Cardiac fibroblast (primary cell): ENCODE results near the gene GARNL3.

Experiments used
- DNase-seq, 2 donors: peaks; one replicate each; pipeline versions ENCODE4 v3.0.0 to v3.0.0-alpha.2; 2010; ENCODE audit warnings: low read depth in 2 of 2
- H3K4me3 ChIP-seq, 2 donors: replicated peaks in 1 of 2; 1 replicate in 1 of 2; 2 replicates in 1 of 2; pipeline ENCODE4 v1.5.1; 2011; ENCODE audit warnings: low read depth in 2 of 2, low read length in 2 of 2, mild to moderate bottlenecking in 2 of 2, moderate library complexity in 1 of 2
- TF ChIP-seq, protein P1 (sequence below): IDR thresholded peaks from one replicate; pipeline ENCODE4 v1.5.1; 2011; ENCODE audit warnings: low read depth, mild to moderate bottlenecking, low read length, inconsistent platforms

The GARNL3 gene

DNA sequence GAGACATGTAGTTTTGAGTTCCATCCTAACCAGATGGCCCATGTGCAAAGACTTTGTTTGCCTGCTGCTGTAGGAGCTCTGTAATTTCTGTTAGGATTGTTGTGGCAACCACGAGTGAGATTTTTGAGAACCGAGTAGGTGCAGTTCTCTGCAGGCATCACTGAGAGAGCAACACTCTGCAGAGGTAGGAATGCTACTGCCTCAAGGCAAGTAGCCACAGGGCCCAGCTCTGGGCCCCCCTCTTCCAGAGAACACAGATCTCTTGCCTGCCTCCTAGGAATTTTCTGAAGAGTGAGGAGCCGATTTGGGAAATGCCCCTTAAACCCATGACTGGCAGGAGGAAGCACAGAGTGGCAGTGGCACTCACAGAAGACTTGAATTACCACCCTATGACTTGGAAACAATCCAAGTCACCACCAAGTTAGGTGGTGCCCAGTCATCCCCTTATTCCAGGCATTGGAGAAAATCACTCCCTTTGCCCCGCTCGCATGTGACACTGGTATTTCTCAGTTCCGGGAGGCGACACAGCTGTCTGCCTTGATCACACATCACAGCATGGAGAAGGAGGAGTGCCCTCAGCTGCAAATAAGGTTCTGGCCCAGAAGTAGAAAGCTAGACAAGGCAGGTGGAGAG lies 79.9 kb downstream of the GARNL3 start:
- DNase-seq = no peak
- H3K4me3 ChIP-seq = no peak overlapping the region
- TF ChIP-seq, protein P1, sequence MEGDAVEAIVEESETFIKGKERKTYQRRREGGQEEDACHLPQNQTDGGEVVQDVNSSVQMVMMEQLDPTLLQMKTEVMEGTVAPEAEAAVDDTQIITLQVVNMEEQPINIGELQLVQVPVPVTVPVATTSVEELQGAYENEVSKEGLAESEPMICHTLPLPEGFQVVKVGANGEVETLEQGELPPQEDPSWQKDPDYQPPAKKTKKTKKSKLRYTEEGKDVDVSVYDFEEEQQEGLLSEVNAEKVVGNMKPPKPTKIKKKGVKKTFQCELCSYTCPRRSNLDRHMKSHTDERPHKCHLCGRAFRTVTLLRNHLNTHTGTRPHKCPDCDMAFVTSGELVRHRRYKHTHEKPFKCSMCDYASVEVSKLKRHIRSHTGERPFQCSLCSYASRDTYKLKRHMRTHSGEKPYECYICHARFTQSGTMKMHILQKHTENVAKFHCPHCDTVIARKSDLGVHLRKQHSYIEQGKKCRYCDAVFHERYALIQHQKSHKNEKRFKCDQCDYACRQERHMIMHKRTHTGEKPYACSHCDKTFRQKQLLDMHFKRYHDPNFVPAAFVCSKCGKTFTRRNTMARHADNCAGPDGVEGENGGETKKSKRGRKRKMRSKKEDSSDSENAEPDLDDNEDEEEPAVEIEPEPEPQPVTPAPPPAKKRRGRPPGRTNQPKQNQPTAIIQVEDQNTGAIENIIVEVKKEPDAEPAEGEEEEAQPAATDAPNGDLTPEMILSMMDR = no peak

DNA sequence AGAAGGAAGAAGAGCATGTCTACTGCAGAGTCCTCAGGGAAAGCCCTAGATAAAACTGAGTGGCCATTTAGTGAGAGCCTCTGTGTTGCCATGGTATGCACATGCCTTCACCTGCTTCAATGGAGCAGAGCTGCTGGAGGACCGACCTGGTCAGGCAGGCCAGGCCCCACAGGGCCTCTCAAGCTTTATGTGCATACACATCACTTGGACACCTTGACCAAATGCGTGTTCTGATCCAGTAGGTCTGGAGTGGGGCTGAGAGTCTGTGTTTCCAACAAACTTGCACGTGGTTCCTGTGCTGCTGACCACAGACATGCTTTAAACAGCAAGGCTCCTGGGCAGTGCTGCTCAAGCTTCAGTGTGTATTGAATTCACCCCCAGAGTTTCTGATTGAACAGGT lies 81.0 kb downstream of the GARNL3 start:
- no peak for DNase-seq
- H3K4me3 ChIP-seq = no peak overlapping the region
- TF ChIP-seq, protein P1 = no peak

DNA sequence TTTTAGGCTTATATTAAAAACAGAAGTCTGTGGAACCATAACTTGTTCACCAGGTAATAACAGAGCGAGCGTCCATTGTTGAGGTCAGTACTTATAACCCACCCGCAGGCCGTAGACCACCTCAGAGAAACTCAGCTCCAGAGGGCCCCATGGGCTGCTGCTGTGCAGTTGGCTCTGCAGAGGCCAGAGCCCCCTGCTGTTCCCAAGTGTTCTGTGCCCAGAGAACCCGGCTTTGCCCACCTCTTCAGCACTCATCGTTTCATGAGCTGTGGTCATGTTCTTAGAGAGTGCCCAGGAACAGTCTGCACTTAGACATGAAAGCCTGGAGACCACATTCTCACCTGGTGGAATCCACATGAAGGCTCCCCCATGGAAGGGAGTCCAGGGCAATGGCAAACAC lies 82.0 kb downstream of the GARNL3 start:
- H3K4me3 ChIP-seq = no peak overlapping the region
- TF ChIP-seq, protein P1 = peak; percentile 1
- DNase-seq = no peak

DNA sequence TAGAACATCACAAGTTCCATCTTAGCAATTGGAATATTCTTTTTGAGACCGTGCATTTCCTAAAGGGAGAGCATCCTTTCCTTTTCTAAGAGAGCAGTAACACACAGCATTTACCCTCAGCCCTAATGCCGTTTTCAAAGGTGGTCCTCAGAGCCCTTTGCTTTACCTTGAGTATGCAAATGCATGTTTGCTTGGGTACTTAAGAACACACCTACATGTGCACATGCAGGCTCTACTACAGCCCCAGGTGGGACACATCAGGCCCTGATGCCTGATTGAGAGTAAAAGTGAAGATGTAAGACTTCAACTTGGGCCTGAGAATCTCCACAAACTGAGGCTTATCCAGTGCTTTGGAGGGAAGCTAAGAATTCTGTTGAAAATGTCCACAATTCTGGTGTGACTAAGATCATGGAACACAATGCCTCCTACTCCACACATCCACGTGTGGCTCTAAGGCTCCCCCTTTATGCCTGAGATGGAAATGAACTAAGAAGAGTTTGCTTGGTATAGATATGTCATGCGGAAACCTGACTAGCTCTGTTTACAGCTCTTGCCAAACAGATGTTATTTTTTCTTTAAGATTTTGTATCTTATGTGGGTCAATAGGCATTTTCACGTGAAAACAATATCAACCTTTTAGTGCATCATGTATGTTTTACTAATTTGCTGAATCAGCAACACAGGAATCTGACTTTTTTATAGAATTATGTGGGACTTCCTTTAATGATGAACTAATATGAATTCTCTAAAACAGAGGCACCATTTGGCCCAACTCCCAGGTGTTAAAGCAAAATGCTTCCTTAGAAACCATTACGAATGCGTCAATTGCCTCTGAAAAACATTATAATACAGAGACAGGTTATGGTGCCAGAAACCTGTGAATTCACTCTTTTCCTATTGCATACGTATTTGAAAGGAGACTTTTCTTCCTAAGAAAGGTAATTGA lies 83.5 kb downstream of the GARNL3 start:
- peak; percentile 66 to 69 for DNase-seq
- TF ChIP-seq, protein P1 = peak; percentile 45
- H3K4me3 ChIP-seq = no peak overlapping the region

DNA sequence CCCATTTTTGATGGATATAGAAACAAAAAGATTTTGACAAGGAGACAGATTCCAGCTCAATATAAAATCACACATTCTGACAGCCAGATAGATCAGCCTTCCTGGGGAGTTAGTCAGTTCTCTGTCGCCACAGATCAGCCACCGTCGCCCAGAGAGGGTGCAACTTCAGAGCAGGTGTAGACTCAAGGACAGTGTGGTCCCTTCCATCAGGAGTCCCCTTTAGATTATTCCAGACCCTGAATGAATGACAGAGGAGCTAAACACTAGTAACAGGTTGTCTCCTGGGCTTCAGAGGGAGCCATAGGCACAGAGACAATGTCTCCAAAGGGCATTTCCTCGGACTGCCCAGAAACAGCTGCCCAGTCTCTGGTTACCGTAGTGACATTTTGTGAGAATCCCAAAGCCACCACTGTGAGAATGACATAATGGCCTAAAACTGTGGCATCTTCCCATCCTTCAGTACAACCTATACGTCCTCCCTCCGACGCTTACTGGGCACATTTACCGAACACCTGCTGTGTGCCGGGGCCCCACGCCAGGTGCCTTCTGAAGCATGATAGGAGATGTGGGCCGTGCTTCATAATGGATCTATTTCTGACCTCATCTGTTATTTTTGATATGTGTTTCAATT lies 85.0 kb downstream of the GARNL3 start:
- TF ChIP-seq, protein P1 = no peak
- no peak overlapping the region for H3K4me3 ChIP-seq

DNA sequence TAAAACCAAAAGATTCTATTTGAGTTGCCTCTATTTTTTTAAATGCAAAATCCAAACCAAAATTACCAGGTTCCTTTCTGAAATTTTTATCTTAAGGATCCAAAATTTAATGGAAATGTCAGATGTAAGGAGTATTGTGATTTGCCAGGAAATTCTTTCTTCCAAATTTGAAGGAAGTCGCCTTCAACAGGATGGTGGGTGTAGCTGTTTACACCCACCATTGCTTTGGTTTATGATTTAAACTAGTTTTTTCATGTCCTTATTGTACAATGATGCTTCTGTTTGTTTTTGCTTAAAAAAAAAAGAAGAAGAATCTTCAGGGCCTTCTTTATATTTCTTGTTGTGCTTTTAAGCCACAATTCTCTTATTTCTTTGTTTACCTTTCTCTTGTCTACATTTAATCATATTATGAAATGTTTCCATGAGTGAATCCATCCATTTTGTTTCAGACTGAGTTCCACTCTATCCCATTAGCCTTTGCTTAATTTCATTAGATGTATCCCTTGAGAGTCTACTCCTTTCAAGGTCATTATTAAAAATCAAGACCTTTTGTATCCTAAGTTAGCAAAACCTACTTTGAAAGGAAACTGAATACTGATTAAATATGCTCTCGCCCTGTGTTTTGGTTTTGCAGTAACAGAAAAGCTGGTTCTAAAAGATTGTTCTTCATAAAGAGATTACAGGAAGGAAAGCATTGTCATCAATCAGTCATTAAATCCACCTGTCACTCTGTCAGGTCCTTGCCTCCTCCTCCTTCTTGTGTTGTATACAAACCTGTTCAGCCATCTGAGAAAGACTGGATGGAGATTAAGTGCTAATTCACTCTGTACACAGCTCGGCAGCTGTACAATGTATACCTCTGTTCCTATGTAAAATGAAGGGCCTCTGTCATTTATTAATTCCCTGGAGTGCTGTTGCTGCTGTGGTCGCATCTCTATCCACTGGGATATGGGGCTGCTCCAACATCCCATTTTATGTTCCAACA lies 86.9 kb downstream of the GARNL3 start:
- DNase-seq = no peak
- TF ChIP-seq, protein P1 = no peak
- H3K4me3 ChIP-seq = no peak overlapping the region

More for the DNA sequence above, 85.0 kb downstream of the GARNL3 start:
- no peak for DNase-seq
